WERI-Rb-1 (cell line): ENCODE data around the gene SLA2.
A peak's percentile ranks its signal among the peaks of the same experiment; 100 is the strongest.

Experiments
- DNase-seq: peaks from one replicate; pipeline ENCODE4 v3.0.0-alpha.2; 2020
- H3K27ac ChIP-seq: fragments of 250-450 bp; sonication (Bioruptor Pico); 2 replicates; pipeline ENCODE4 v1.5.1; 2020; ENCODE audit warnings: mild to moderate bottlenecking, moderate library complexity
- H3K27me3 ChIP-seq: fragments of 250-450 bp; sonication (Bioruptor Pico); 2 replicates; pipeline ENCODE4 v1.5.1; 2021; ENCODE audit warnings: mild to moderate bottlenecking, low read depth, moderate library complexity; ENCODE audit not compliant: insufficient read depth, severe bottlenecking
- H3K36me3 ChIP-seq: fragments of 250-450 bp; sonication (Bioruptor Pico); 2 replicates; pipeline ENCODE4 v1.5.1; 2020; ENCODE audit warnings: mild to moderate bottlenecking, moderate library complexity
- H3K4me3 ChIP-seq: 2 replicates; pipeline ENCODE4 v1.5.1; 2011; ENCODE audit warnings: low read depth, mild to moderate bottlenecking, control low read depth, low read length
- H3K9me3 ChIP-seq: fragments of 250-450 bp; sonication (Bioruptor Pico); 2 replicates; pipeline ENCODE4 v1.5.1; 2021; ENCODE audit warnings: mild to moderate bottlenecking, moderate library complexity; ENCODE audit not compliant: severe bottlenecking
- CTCF ChIP-seq: IDR thresholded peaks from 2 replicates; pipeline ENCODE4 v1.5.1; 2011; ENCODE audit warnings: low read depth, mild to moderate bottlenecking, control low read depth, inconsistent platforms, low read length

The SLA2 gene

GRCh38 chr20:36574366-36575135 is 71.4 kb downstream of the SLA2 start:
- H3K27me3 ChIP-seq = no peaks in the 10 kb centered on the region
- H3K4me3 ChIP-seq = peak overlapping the region; percentile 94
- H3K27ac ChIP-seq = peak overlapping the region; percentile 87
- TF ChIP-seq CTCF = no peak
- DNase-seq = peak; percentile 47
- H3K9me3 ChIP-seq = no peaks in the 10 kb centered on the region
- H3K36me3 ChIP-seq = peaks cover 12% of the 10 kb centered on the region

GRCh38 chr20:36573798-36574365 is 72.1 kb downstream of the SLA2 start:
- H3K9me3 ChIP-seq = no peaks in the 10 kb centered on the region
- H3K27me3 ChIP-seq = no peaks in the 10 kb centered on the region
- H3K4me3 ChIP-seq = peak overlapping the region; percentile 94
- H3K27ac ChIP-seq = peak overlapping the region; percentile 87
- DNase-seq = peak; percentile 40
- H3K36me3 ChIP-seq = peaks cover 5% of the 10 kb centered on the region
- TF ChIP-seq CTCF = no peak

DNA sequence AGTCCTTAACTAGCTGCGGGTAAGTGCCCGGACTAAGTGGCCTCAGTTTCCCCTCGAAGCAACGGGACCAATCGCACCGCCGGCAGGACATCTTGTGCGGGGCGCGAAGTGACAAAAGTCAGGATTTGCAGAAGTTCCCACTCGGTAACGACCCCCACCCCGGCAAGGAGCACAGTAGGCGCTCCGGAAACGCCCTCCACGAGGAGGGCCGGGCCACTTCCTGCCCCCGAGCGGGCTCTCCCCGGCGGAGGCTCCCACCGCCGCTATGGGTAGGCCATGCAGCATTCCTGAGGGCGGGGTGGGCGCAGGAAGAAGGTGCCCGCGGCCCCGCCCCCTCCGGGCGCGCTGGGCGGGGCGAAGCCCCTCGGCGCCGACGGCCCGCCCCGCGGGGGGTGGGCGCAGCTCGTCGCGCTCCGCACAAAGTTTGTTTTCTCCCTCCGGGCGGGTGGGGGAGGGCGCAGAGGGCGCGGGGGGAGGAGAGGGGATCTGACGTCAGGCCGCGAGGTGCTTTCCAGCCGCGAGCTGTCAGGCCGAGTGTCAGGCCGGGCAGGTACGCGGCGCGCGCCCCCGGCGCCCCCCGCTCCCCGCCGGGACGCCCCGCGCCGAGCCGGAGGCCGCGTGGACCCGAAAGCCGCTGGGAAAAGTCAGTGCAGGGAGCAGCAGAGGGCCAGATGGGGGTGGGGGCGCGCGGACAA is 72.7 kb downstream of the SLA2 start, which contains the start of gene TGIF2:
TSS of gene TGIF2 (plus strand) at position 495 of the 695 bp plus-strand sequence. CDS start 5,178 bp downstream, outside the sequence.
- H3K36me3 ChIP-seq = no peaks in the 10 kb centered on the region; the same call in 1 of the 2 replicates
- no peaks in the 10 kb centered on the region for H3K27me3 ChIP-seq
- H3K4me3 ChIP-seq = peak within 1 kb of the TSS; percentile 94
- no peak for TF ChIP-seq CTCF
- DNase-seq = peak; percentile 80
- peak within 1 kb of the TSS; percentile 87 for H3K27ac ChIP-seq
- no peaks in the 10 kb centered on the region for H3K9me3 ChIP-seq

GRCh38 chr20:36572701-36573102 is 73.3 kb downstream of the SLA2 start:
- H3K4me3 ChIP-seq = no peak overlapping the region
- H3K27ac ChIP-seq = no peak overlapping the region
- TF ChIP-seq CTCF = no peak
- no peaks in the 10 kb centered on the region for H3K9me3 ChIP-seq
- no peaks in the 10 kb centered on the region; the same call in 1 of the 2 replicates for H3K36me3 ChIP-seq
- DNase-seq = no peak
- no peaks in the 10 kb centered on the region for H3K27me3 ChIP-seq

GRCh38 chr20:36571564-36572504 is 74.2 kb downstream of the SLA2 start:
- H3K36me3 ChIP-seq = no peaks in the 10 kb centered on the region; the same call in 1 of the 2 replicates
- no peak overlapping the region for H3K27ac ChIP-seq
- H3K4me3 ChIP-seq = no peak overlapping the region
- DNase-seq = no peak
- H3K9me3 ChIP-seq = no peaks in the 10 kb centered on the region
- no peak for TF ChIP-seq CTCF
- H3K27me3 ChIP-seq = no peaks in the 10 kb centered on the region
